K562 (cell line): ENCODE results near the gene CDKN2C. TPM values are rescaled to one million over a fixed set of nuclear protein-coding genes. Genes with fewer than 3 reads are reported as not detected.

Source experiments
- BCL6 ChIP-seq: fragments of 250-450 bp; sonication (Bioruptor Pico); IDR thresholded peaks from 2 replicates; pipeline ENCODE4 v1.4.0; 2020
- CBFB ChIP-seq: sonication (generic); formaldehyde crosslinking; IDR thresholded peaks from 2 replicates; pipeline ENCODE4 v1.4.0; 2020; ENCODE audit warnings: mild to moderate bottlenecking, missing genetic modification reagents
- CBX1 ChIP-seq: sonication (generic); IDR thresholded peaks from 2 replicates; pipeline ENCODE4 v1.6.1; 2016; ENCODE audit warnings: antibody characterized with exemption, low read depth, mild to moderate bottlenecking
- CHCHD3 ChIP-seq: fragments of 250-450 bp; sonication (Bioruptor Pico); IDR thresholded peaks from 2 replicates; pipeline ENCODE4 v2.1.2; 2022; ENCODE audit warnings: mild to moderate bottlenecking
- CHD2 ChIP-seq: IDR thresholded peaks from 2 replicates; pipeline ENCODE4 v1.6.1; 2011; ENCODE audit warnings: low read depth, low read length
- DMBX1 ChIP-seq: fragments of 250-450 bp; sonication (Bioruptor Pico); IDR thresholded peaks from 2 replicates; pipeline ENCODE4 v1.8.0; 2022; ENCODE audit warnings: inconsistent platforms, mild to moderate bottlenecking, moderate library complexity, borderline replicate concordance
- DPF2 ChIP-seq: fragments of 450-650 bp; IDR thresholded peaks from 2 replicates; pipeline ENCODE4 v1.6.1; 2016
- ERF ChIP-seq: fragments of 450-650 bp; formaldehyde crosslinking; IDR thresholded peaks from 2 replicates; pipeline ENCODE4 v1.4.0; 2020; ENCODE audit warnings: mild to moderate bottlenecking, mixed read lengths
- FOXA1 ChIP-seq: fragments of 450-650 bp; IDR thresholded peaks from 2 replicates; pipeline ENCODE4 v1.6.1; 2016; ENCODE audit warnings: mild to moderate bottlenecking, borderline replicate concordance
- GATA2 ChIP-seq: sonication (generic); formaldehyde crosslinking; IDR thresholded peaks from 2 replicates; pipeline ENCODE4 v1.4.0; 2020; ENCODE audit warnings: mild to moderate bottlenecking, missing genetic modification reagents
- HDAC2 ChIP-seq: fragments of 450-650 bp; IDR thresholded peaks from 2 replicates; pipeline ENCODE4 v1.6.1; 2016; ENCODE audit warnings: mild to moderate bottlenecking
- HLTF ChIP-seq: fragments of 450-650 bp; IDR thresholded peaks from 2 replicates; pipeline ENCODE4 v1.6.1; 2016
- ILF3 ChIP-seq: fragments of 450-650 bp; IDR thresholded peaks from 2 replicates; pipeline ENCODE4 v1.6.1; 2018; ENCODE audit warnings: antibody characterized with exemption, mild to moderate bottlenecking, moderate library complexity, borderline replicate concordance
- RBM39 ChIP-seq: fragments of 200-400 bp; formaldehyde crosslinking; optimal IDR thresholded peaks from 2 replicates; pipeline ENCODE3; 2018; ENCODE audit warnings: low read depth, low read length
- SMARCB1 ChIP-seq: IDR thresholded peaks from 2 replicates; pipeline ENCODE4 v1.6.1; 2011; ENCODE audit warnings: improper control_type of control experiment, low read depth; ENCODE audit not compliant: insufficient read length
- TAF9B ChIP-seq: fragments of 450-650 bp; IDR thresholded peaks from 2 replicates; pipeline ENCODE4 v1.6.1; 2018; ENCODE audit warnings: mild to moderate bottlenecking; ENCODE audit not compliant: partially characterized antibody
- TSC22D4 ChIP-seq: fragments of 450-650 bp; IDR thresholded peaks from 2 replicates; pipeline ENCODE4 v1.6.1; 2016; ENCODE audit warnings: missing genetic modification characterization, missing biosample characterization, control low read depth
- WHSC1 ChIP-seq: IDR thresholded peaks from one replicate; pipeline ENCODE4 v1.6.1; 2012; ENCODE audit warnings: low read length, control low read depth, inconsistent platforms
- YBX1 ChIP-seq: fragments of 450-650 bp; IDR thresholded peaks from 2 replicates; pipeline ENCODE4 v1.7.1; 2016; ENCODE audit warnings: mild to moderate bottlenecking
- ZNF232 ChIP-seq: sonication (generic); formaldehyde crosslinking; IDR thresholded peaks from 2 replicates; pipeline ENCODE4 v1.8.0; 2022; ENCODE audit warnings: mild to moderate bottlenecking, missing genetic modification reagents
- polyA plus RNA-seq, 8 experiments: library from polyadenylated mRNA; depleted of rRNA in 4 of 8; stranded (reverse) in 5 of 8; unstranded in 3 of 8; fragments of >200 nt; fragmentation: Nextera tagmentation in 2 of 8; fragmentation: Illumina TruSeq in 1 of 8; extraction: Ambion mirVana in 2 of 8; extraction: Trizol in 1 of 8; gene quantifications; 2 replicates each; pipeline versions ENCODE4 v1.2.1 to v1.2.3, GENCODE V29; 2011 to 2014; ENCODE audit warnings: inconsistent platforms in 1 of 8, missing spikeins in 1 of 8
- total RNA-seq, 7 experiments: library from RNA; depleted of rRNA in 6 of 7; stranded (reverse); fragments of >200 nt in 6 of 7; fragmentation: Illumina TruSeq in 2 of 7; extraction: Trizol in 2 of 7; gene quantifications; 2 replicates each; pipeline versions ENCODE4 v1.2.1 to v1.2.3, GENCODE V29; 2011 to 2021; ENCODE audit warnings: low replicate concordance in 1 of 7
- TF ChIP-seq, protein P1 (sequence below): sonication (generic); formaldehyde crosslinking; IDR thresholded peaks from 2 replicates; pipeline ENCODE4 v1.8.0; 2022; ENCODE audit warnings: mild to moderate bottlenecking, missing genetic modification reagents, borderline replicate concordance
- TF ChIP-seq, protein P2 (sequence below): fragments of 150-350 bp; conservative IDR thresholded peaks from 2 replicates; pipeline ENCODE4 v1.6.1; 2014; ENCODE audit warnings: low read length
- TF ChIP-seq, protein P3 (sequence below): fragments of 450-650 bp; formaldehyde crosslinking; IDR thresholded peaks from 2 replicates; pipeline ENCODE4 v1.4.0; 2020; ENCODE audit warnings: mild to moderate bottlenecking
- TF ChIP-seq, protein P4 (sequence below): fragments of 450-650 bp; formaldehyde crosslinking; IDR thresholded peaks from 2 replicates; pipeline ENCODE4 v1.4.0; 2020; ENCODE audit warnings: mild to moderate bottlenecking, moderate library complexity

CDKN2C gene
- total and polyA plus RNA-seq, 9 of the 15 experiments (the other 6 are each of a cell fraction or from before 2014, with no cell fraction given), result 11.9 to 74.3 (median 45.9) TPM

DNA sequence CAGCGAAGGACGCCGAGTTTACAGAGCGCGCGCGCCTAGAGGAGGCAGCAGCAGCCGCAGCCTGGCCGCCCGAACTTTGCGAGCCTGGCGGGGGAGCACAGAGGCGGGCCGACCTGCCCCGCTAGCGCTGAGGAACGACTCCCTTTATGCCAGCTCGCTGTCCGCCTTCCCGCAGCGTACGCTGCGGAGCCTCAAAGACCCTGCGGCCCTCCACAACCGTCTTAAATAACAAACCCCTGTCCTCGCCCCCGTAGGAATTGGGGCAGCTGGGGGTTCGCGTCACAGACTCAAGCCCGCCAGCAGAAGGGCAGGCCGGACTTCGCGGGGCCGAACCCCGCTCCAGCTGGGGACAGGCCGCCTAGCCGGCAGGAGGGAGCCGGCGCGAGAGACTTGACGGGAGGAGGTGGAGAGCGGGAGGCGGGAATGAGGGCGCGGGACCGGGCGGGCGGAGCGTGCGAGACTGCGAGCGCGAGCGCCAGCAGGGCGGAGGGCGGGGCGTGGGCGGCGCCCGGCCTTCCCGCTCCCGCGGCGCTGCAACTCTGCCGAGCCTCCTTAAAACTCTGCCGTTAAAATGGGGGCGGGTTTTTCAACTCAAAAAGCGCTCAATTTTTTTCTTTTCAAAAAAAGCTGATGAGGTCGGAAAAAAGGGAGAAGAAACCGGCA is 1.8 kb upstream of the CDKN2C start (continued):
- TF ChIP-seq, protein P1, sequence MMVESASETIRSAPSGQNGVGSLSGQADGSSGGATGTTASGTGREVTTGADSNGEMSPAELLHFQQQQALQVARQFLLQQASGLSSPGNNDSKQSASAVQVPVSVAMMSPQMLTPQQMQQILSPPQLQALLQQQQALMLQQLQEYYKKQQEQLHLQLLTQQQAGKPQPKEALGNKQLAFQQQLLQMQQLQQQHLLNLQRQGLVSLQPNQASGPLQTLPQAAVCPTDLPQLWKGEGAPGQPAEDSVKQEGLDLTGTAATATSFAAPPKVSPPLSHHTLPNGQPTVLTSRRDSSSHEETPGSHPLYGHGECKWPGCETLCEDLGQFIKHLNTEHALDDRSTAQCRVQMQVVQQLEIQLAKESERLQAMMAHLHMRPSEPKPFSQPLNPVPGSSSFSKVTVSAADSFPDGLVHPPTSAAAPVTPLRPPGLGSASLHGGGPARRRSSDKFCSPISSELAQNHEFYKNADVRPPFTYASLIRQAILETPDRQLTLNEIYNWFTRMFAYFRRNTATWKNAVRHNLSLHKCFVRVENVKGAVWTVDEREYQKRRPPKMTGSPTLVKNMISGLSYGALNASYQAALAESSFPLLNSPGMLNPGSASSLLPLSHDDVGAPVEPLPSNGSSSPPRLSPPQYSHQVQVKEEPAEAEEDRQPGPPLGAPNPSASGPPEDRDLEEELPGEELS, result no peak; the same call in 1 of the 2 replicates
- TF ChIP-seq CHD2, result peak; percentile 63
- TF ChIP-seq DMBX1 (CRISPR knock-in tag), result no peak; the same call in 1 of the 2 replicates
- TF ChIP-seq SMARCB1, result no peak
- no peak for TF ChIP-seq YBX1
- no peak for TF ChIP-seq CBX1
- no peak for TF ChIP-seq DPF2
- TF ChIP-seq HLTF, result peak; percentile 67; the same call in 1 of the 2 replicates
- TF ChIP-seq CBFB (CRISPR knock-in tag), result peak; percentile 87
- TF ChIP-seq, protein P2, sequence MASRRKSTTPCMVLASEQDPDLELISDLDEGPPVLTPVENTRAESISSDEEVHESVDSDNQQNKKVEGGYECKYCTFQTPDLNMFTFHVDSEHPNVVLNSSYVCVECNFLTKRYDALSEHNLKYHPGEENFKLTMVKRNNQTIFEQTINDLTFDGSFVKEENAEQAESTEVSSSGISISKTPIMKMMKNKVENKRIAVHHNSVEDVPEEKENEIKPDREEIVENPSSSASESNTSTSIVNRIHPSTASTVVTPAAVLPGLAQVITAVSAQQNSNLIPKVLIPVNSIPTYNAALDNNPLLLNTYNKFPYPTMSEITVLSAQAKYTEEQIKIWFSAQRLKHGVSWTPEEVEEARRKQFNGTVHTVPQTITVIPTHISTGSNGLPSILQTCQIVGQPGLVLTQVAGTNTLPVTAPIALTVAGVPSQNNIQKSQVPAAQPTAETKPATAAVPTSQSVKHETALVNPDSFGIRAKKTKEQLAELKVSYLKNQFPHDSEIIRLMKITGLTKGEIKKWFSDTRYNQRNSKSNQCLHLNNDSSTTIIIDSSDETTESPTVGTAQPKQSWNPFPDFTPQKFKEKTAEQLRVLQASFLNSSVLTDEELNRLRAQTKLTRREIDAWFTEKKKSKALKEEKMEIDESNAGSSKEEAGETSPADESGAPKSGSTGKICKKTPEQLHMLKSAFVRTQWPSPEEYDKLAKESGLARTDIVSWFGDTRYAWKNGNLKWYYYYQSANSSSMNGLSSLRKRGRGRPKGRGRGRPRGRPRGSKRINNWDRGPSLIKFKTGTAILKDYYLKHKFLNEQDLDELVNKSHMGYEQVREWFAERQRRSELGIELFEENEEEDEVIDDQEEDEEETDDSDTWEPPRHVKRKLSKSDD, result 0 out of 2 replicates have a peak, but pooled peaks have one; percentile 5
- TF ChIP-seq TAF9B, result no peak
- TF ChIP-seq BCL6, result no peak
- TF ChIP-seq, protein P3, sequence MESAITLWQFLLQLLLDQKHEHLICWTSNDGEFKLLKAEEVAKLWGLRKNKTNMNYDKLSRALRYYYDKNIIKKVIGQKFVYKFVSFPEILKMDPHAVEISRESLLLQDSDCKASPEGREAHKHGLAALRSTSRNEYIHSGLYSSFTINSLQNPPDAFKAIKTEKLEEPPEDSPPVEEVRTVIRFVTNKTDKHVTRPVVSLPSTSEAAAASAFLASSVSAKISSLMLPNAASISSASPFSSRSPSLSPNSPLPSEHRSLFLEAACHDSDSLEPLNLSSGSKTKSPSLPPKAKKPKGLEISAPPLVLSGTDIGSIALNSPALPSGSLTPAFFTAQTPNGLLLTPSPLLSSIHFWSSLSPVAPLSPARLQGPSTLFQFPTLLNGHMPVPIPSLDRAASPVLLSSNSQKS (CRISPR knock-in tag), result no peak
- no peak for TF ChIP-seq CHCHD3 (CRISPR knock-in tag)
- TF ChIP-seq HDAC2, result no peak; the same call in 1 of the 2 replicates
- no peak for TF ChIP-seq FOXA1
- no peak; the same call in 1 of the 2 replicates for TF ChIP-seq ILF3
- TF ChIP-seq, protein P4, sequence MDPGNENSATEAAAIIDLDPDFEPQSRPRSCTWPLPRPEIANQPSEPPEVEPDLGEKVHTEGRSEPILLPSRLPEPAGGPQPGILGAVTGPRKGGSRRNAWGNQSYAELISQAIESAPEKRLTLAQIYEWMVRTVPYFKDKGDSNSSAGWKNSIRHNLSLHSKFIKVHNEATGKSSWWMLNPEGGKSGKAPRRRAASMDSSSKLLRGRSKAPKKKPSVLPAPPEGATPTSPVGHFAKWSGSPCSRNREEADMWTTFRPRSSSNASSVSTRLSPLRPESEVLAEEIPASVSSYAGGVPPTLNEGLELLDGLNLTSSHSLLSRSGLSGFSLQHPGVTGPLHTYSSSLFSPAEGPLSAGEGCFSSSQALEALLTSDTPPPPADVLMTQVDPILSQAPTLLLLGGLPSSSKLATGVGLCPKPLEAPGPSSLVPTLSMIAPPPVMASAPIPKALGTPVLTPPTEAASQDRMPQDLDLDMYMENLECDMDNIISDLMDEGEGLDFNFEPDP (CRISPR knock-in tag), result no peak
- no peak for TF ChIP-seq TSC22D4
- TF ChIP-seq RBM39, result no peak
- TF ChIP-seq WHSC1, result no peak
- TF ChIP-seq GATA2 (CRISPR knock-in tag), result no peak
- 0 out of 2 replicates have a peak, but pooled peaks have one; percentile 59 for TF ChIP-seq ERF (CRISPR knock-in tag)
- TF ChIP-seq ZNF232 (CRISPR knock-in tag), result no peak
